Activated naive CD8-positive, alpha-beta T cell treated with anti-CD3 and anti-CD28 coated beads for 36 hours (primary cell): Measurements from ENCODE around the gene ABCC12. TPM values are rescaled to one million over a fixed set of nuclear protein-coding genes. Genes with fewer than 3 reads are reported as not detected.

Experiments
- DNase-seq: peaks from one replicate; pipeline ENCODE4 v3.0.0; 2021
- H3K27ac Mint-ChIP-seq: one replicate; pipeline ENCODE4 v1.8.0; 2022; ENCODE audit warnings: mild to moderate bottlenecking, moderate library complexity, mixed read lengths
- H3K27me3 Mint-ChIP-seq: one replicate; pipeline ENCODE4 v1.8.0; 2022; ENCODE audit warnings: mild to moderate bottlenecking, mixed read lengths
- H3K36me3 Mint-ChIP-seq: one replicate; pipeline ENCODE4 v1.8.0; 2021; ENCODE audit warnings: mild to moderate bottlenecking, mixed read lengths
- H3K4me1 Mint-ChIP-seq: one replicate; pipeline ENCODE4 v1.8.0; 2021; ENCODE audit warnings: mixed read lengths
- H3K4me3 Mint-ChIP-seq: one replicate; pipeline ENCODE4 v1.8.0; 2022; ENCODE audit warnings: mild to moderate bottlenecking, moderate library complexity, mixed read lengths
- H3K9me3 Mint-ChIP-seq: one replicate; pipeline ENCODE4 v1.8.0; 2022; ENCODE audit warnings: mixed read lengths
- total RNA-seq, 2 experiments: library from RNA; stranded (reverse); gene quantifications; one replicate each; pipeline ENCODE4 v1.2.3, GENCODE V29; 2021

The ABCC12 gene
- total RNA-seq, 2 experiments from 2014 or later: not detected

DNA sequence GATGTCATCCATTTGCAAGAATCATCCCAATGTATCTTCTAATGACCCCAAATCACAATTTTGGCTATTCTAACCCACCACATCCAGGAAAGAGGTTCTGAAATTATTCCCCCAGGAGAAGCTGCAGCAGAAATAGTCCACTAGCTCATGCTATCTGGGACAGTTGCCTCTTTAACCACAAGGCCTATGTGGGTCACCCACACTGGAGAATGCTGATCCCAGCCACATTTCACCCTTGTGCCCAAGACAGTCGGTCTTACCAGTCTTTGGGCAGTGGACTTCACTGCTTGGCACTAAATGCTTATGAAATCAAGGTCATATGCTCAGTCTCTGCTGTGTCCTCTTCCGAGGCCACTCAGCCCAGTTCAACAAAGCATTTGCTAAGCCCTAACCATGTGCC is 27.0 kb downstream of the ABCC12 start:
- no peak overlapping the region for H3K4me3 Mint-ChIP-seq
- H3K4me1 Mint-ChIP-seq: no peaks in the 10 kb centered on the region
- DNase-seq: no peak
- no peak overlapping the region for H3K27ac Mint-ChIP-seq
- peaks cover 9% of the 10 kb centered on the region for H3K27me3 Mint-ChIP-seq
- no peaks in the 10 kb centered on the region for H3K9me3 Mint-ChIP-seq
- H3K36me3 Mint-ChIP-seq: no peaks in the 10 kb centered on the region

GRCh38 chr16:48126801-48127644 is 28.8 kb downstream of the ABCC12 start:
- no peaks in the 10 kb centered on the region for H3K36me3 Mint-ChIP-seq
- H3K27ac Mint-ChIP-seq: no peak overlapping the region
- no peaks in the 10 kb centered on the region for H3K9me3 Mint-ChIP-seq
- no peak for DNase-seq
- peaks cover 9% of the 10 kb centered on the region for H3K27me3 Mint-ChIP-seq
- H3K4me3 Mint-ChIP-seq: no peak overlapping the region
- H3K4me1 Mint-ChIP-seq: peaks cover 7% of the 10 kb centered on the region

- H3K9me3 Mint-ChIP-seq: no peaks in the 10 kb centered on the region
- H3K27me3 Mint-ChIP-seq: peaks cover 5% of the 10 kb centered on the region
- H3K27ac Mint-ChIP-seq: no peak overlapping the region
- H3K4me1 Mint-ChIP-seq: peaks cover 7% of the 10 kb centered on the region
- H3K4me3 Mint-ChIP-seq: no peak overlapping the region
- no peak for DNase-seq
- no peaks in the 10 kb centered on the region for H3K36me3 Mint-ChIP-seq
These were observed 29.9 kb downstream of the ABCC12 start for GRCh38 chr16:48125888-48126287.

GRCh38 chr16:48124266-48124665 is 31.5 kb downstream of the ABCC12 start:
- peaks cover 7% of the 10 kb centered on the region for H3K4me1 Mint-ChIP-seq
- H3K9me3 Mint-ChIP-seq: no peaks in the 10 kb centered on the region
- H3K27me3 Mint-ChIP-seq: no peaks in the 10 kb centered on the region
- H3K36me3 Mint-ChIP-seq: no peaks in the 10 kb centered on the region
- H3K27ac Mint-ChIP-seq: no peak overlapping the region
- no peak for DNase-seq
- H3K4me3 Mint-ChIP-seq: no peak overlapping the region

- peaks cover 7% of the 10 kb centered on the region for H3K4me1 Mint-ChIP-seq
- no peak overlapping the region for H3K4me3 Mint-ChIP-seq
- peak; percentile 19 for DNase-seq
These were observed 32.5 kb downstream of the ABCC12 start for GRCh38 chr16:48123104-48123788.

GRCh38 chr16:48121276-48121675 is 34.5 kb downstream of the ABCC12 start:
- H3K4me1 Mint-ChIP-seq: peaks cover 7% of the 10 kb centered on the region
- no peak overlapping the region for H3K4me3 Mint-ChIP-seq
- H3K36me3 Mint-ChIP-seq: no peaks in the 10 kb centered on the region
- H3K27ac Mint-ChIP-seq: no peak overlapping the region
- DNase-seq: no peak
- no peaks in the 10 kb centered on the region for H3K27me3 Mint-ChIP-seq
- H3K9me3 Mint-ChIP-seq: no peaks in the 10 kb centered on the region

More at GRCh38 chr16:48123104-48123788, 32.5 kb downstream of the ABCC12 start:
- Mint-ChIP-seq H3K27ac (no peak overlapping the region), H3K9me3 (no peaks in the 10 kb centered on the region), H3K36me3 (no peaks in the 10 kb centered on the region), H3K27me3 (no peaks in the 10 kb centered on the region)

GRCh38 chr16:48118841-48119240 is 37.0 kb downstream of the ABCC12 start:
- no peak for DNase-seq
- H3K27me3 Mint-ChIP-seq: no peaks in the 10 kb centered on the region
- H3K27ac Mint-ChIP-seq: no peak overlapping the region
- H3K4me3 Mint-ChIP-seq: no peak overlapping the region
- H3K36me3 Mint-ChIP-seq: no peaks in the 10 kb centered on the region
- no peaks in the 10 kb centered on the region for H3K9me3 Mint-ChIP-seq
- H3K4me1 Mint-ChIP-seq: peaks cover 7% of the 10 kb centered on the region

- Mint-ChIP-seq H3K4me1 (no peaks in the 10 kb centered on the region), H3K27ac (no peak overlapping the region), H3K4me3 (no peak overlapping the region), H3K9me3 (no peaks in the 10 kb centered on the region), H3K36me3 (no peaks in the 10 kb centered on the region), H3K27me3 (no peaks in the 10 kb centered on the region)
- peak; percentile 61 for DNase-seq
These were observed 38.3 kb downstream of the ABCC12 start for GRCh38 chr16:48117217-48118105.

DNA sequence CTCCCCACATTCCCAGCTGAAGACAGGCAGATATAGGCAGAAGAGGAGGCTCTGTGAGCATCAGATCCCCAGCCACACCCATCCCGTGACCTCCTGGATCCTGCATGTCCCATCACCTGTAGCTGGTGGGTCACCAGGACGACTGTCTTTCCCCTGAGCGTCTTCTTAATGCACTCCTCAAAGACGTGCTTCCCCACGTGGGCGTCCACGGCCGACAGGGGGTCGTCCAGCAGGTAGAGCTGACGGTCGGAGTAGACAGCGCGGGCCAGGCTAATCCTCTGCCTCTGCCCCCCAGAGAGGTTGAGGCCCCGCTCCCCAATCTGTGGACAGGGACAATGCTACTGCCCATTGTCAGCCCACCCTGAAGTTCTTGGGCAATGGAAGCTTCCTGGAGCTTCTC is 40.5 kb downstream of the ABCC12 start:
- Mint-ChIP-seq H3K4me3 (no peak overlapping the region), H3K9me3 (no peaks in the 10 kb centered on the region), H3K27me3 (no peaks in the 10 kb centered on the region), H3K27ac (no peak overlapping the region), H3K36me3 (no peaks in the 10 kb centered on the region), H3K4me1 (no peaks in the 10 kb centered on the region)
- DNase-seq: no peak

GRCh38 chr16:48114410-48114809 is 41.4 kb downstream of the ABCC12 start:
- Mint-ChIP-seq H3K4me1 (no peaks in the 10 kb centered on the region), H3K9me3 (no peaks in the 10 kb centered on the region), H3K36me3 (no peaks in the 10 kb centered on the region)

DNA sequence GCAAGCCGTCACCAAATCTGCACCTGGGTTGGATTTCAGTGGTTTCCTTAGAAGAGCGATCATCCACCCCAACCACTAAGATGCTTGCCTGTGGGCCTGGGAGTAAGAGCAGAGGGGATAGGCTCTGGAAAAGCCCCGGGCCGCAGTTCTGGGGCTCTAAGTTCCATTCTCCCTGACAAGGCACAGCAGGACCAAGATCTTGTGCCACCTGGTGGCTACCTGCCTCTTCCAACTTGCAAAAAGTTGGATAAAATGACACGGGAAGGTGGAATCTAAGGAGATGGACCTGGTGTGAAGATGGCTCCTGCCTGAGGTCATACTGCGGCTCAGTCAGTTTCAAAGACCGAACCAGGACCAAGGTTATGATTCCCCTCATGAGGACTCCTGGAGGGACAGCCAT is 42.3 kb downstream of the ABCC12 start:
- Mint-ChIP-seq H3K4me1 (no peaks in the 10 kb centered on the region), H3K36me3 (no peaks in the 10 kb centered on the region), H3K4me3 (no peak overlapping the region), H3K27me3 (no peaks in the 10 kb centered on the region), H3K27ac (no peak overlapping the region), H3K9me3 (no peaks in the 10 kb centered on the region)
- DNase-seq: no peak

More at GRCh38 chr16:48114410-48114809, 41.4 kb downstream of the ABCC12 start:
- no peaks in the 10 kb centered on the region for H3K27me3 Mint-ChIP-seq
- DNase-seq: no peak
- no peak overlapping the region for H3K27ac Mint-ChIP-seq
- H3K4me3 Mint-ChIP-seq: no peak overlapping the region

DNA sequence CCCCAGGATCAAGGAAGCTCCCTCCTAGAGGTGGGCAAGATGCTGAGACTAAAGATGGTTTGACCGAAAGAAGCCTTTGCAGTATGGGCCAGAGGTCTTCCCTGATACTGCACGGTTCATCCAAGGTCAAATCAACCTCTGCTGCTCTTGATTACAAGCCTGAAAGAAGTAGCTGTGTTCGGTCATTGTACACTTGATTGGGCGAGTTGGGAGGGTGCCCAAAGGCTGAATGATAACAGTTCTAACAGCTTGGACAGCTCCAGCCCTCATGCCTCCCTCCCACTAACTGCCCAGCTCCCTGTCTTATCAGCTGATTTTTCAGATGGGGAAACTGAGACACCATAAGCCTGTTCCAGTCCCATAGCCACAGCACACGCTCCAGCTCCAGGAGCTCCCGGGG is 42.8 kb downstream of the ABCC12 start:
- no peak for DNase-seq
- Mint-ChIP-seq H3K9me3 (no peaks in the 10 kb centered on the region), H3K27ac (no peak overlapping the region), H3K27me3 (no peaks in the 10 kb centered on the region), H3K4me3 (no peak overlapping the region), H3K4me1 (no peaks in the 10 kb centered on the region), H3K36me3 (no peaks in the 10 kb centered on the region)

DNA sequence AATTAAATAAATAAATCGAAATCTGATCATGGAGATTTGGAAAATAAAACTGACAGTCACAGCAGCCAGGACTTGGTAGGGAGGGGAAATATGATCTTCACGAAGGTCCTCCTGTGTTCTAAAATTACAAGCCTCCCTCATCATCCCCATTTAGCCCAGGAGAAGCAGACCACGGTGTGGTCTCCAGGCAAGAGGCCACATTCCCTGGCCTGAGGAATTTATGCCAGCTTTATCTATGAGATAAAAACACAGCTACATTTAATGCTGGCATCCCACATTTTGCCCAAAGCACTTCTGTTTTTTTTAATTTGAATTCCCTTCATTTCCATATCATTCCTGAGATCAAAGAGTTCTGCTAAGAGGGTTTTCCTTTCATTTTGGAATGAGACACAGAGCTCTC is 43.2 kb downstream of the ABCC12 start:
- Mint-ChIP-seq H3K36me3 (no peaks in the 10 kb centered on the region), H3K9me3 (no peaks in the 10 kb centered on the region), H3K4me3 (no peak overlapping the region), H3K27me3 (no peaks in the 10 kb centered on the region), H3K27ac (no peak overlapping the region), H3K4me1 (no peaks in the 10 kb centered on the region)
- DNase-seq: no peak

GRCh38 chr16:48110982-48111381 is 44.8 kb downstream of the ABCC12 start:
- Mint-ChIP-seq H3K27ac (no peak overlapping the region), H3K27me3 (no peaks in the 10 kb centered on the region)
- DNase-seq: no peak

DNA sequence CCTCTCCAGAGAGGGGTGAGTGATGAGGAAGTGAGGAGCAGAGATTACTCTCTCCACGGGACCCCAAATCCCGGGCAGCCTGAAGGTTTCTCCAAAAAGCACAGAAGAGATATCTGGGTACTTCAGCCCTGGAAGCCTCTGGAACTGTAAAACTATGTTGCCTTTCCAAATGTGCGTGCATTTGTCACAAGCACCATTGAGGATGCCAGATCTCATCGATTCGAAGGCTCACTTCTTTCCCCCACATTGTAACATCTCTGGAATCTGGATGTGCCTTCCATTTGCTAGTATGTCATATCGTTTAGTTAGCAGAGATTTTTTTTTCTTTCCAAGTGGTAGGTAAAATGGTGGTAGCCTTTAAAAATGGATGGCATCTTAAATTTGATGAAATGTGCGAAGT is 45.8 kb downstream of the ABCC12 start:
- Mint-ChIP-seq H3K9me3 (no peaks in the 10 kb centered on the region), H3K27ac (no peak overlapping the region), H3K36me3 (no peaks in the 10 kb centered on the region), H3K4me1 (no peaks in the 10 kb centered on the region), H3K27me3 (no peaks in the 10 kb centered on the region), H3K4me3 (no peak overlapping the region)
- no peak for DNase-seq

More at GRCh38 chr16:48110982-48111381, 44.8 kb downstream of the ABCC12 start:
- Mint-ChIP-seq H3K4me3 (no peak overlapping the region), H3K9me3 (no peaks in the 10 kb centered on the region), H3K36me3 (no peaks in the 10 kb centered on the region), H3K4me1 (no peaks in the 10 kb centered on the region)
